22Rv1 (cell line): Measurements from ENCODE around the gene GMNC.
A peak's percentile ranks its signal among the peaks of the same experiment; 100 is the strongest.
"Not testable (repeated sequence)": the region's sequence is repeated elsewhere in the genome, so short reads cannot be mapped to it uniquely, and the experiment has no call there.

Source experiments
- H3K27ac ChIP-seq: fragments of 450-650 bp; 2 replicates; pipeline ENCODE4 v1.5.1; 2017
- CTCF ChIP-seq: fragments of 450-650 bp; IDR thresholded peaks from 2 replicates; pipeline ENCODE4 v1.5.1; 2017; ENCODE audit warnings: mild to moderate bottlenecking
- ZFX ChIP-seq: fragments of 450-650 bp; IDR thresholded peaks from 2 replicates; pipeline ENCODE4 v1.6.1; 2017; ENCODE audit warnings: antibody characterized with exemption, borderline replicate concordance

Gene GMNC

GRCh38 chr3:190886945-190887344, 24.5 kb upstream of the GMNC start:
- no peak overlapping the region for H3K27ac ChIP-seq
- no peak for TF ChIP-seq CTCF
- TF ChIP-seq ZFX = no peak

GRCh38 chr3:190883973-190884832, 21.7 kb upstream of the GMNC start:
- no peak overlapping the region for H3K27ac ChIP-seq
- TF ChIP-seq CTCF (peak; percentile 94), ZFX (no peak)

GRCh38 chr3:190883141-190883540, 20.6 kb upstream of the GMNC start:
- no peak overlapping the region for H3K27ac ChIP-seq
- TF ChIP-seq CTCF = no peak
- TF ChIP-seq ZFX = no peak

- TF ChIP-seq ZFX (no peak), CTCF (peak; percentile 76)
Measured at GRCh38 chr3:190877925-190878324, 15.4 kb upstream of the GMNC start.

GRCh38 chr3:190876433-190876832, 13.9 kb upstream of the GMNC start:
- not testable (repeated sequence) for H3K27ac ChIP-seq

More at GRCh38 chr3:190877925-190878324, 15.4 kb upstream of the GMNC start:
- H3K27ac ChIP-seq = no peak overlapping the region

GRCh38 chr3:190875061-190875460, 12.6 kb upstream of the GMNC start:
- H3K27ac ChIP-seq = not testable (repeated sequence)

- TF ChIP-seq ZFX (no peak), CTCF (no peak)
- H3K27ac ChIP-seq = no peak overlapping the region
Measured at GRCh38 chr3:190870127-190870526, 7.6 kb upstream of the GMNC start.

- no peak overlapping the region for H3K27ac ChIP-seq
- TF ChIP-seq CTCF (no peak), ZFX (no peak)
Measured at GRCh38 chr3:190867071-190867470, 4.6 kb upstream of the GMNC start.
